ENCODE data around the gene CRISPLD2. TPM values are rescaled to one million over a fixed set of nuclear protein-coding genes. Genes with fewer than 3 reads are reported as not detected.

CRISPLD2 gene
- total and polyA plus RNA-seq, 9 of the 15 experiments (the other 6 are each of a cell fraction or from before 2014, with no cell fraction given), result 0.03 to 0.24 (median 0.04) TPM; not detected in 4

- TF ChIP-seq CREB5 (CRISPR knock-in tag; IDR thresholded peaks at IDR 0.05) (no peak), ZNF384 (IDR thresholded peaks at IDR 0.05; ENCODE audit: low read depth, low read length) (0 out of 2 replicates have a peak, but pooled peaks have one; percentile 26), E2F5 (CRISPR knock-in tag; IDR thresholded peaks at IDR 0.05) (no peak), GABPA (tag; conservative IDR thresholded peaks at IDR 0.05; ENCODE audit: low read depth) (peak; percentile 69), SREBF2 (CRISPR knock-in tag; IDR thresholded peaks at IDR 0.05) (no peak)
- TF ChIP-seq, protein P1, sequence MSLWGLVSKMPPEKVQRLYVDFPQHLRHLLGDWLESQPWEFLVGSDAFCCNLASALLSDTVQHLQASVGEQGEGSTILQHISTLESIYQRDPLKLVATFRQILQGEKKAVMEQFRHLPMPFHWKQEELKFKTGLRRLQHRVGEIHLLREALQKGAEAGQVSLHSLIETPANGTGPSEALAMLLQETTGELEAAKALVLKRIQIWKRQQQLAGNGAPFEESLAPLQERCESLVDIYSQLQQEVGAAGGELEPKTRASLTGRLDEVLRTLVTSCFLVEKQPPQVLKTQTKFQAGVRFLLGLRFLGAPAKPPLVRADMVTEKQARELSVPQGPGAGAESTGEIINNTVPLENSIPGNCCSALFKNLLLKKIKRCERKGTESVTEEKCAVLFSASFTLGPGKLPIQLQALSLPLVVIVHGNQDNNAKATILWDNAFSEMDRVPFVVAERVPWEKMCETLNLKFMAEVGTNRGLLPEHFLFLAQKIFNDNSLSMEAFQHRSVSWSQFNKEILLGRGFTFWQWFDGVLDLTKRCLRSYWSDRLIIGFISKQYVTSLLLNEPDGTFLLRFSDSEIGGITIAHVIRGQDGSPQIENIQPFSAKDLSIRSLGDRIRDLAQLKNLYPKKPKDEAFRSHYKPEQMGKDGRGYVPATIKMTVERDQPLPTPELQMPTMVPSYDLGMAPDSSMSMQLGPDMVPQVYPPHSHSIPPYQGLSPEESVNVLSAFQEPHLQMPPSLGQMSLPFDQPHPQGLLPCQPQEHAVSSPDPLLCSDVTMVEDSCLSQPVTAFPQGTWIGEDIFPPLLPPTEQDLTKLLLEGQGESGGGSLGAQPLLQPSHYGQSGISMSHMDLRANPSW (CRISPR knock-in tag; IDR thresholded peaks at IDR 0.05), result no peak
Measured at GRCh38 chr16:84823484-84823883, 3.7 kb downstream of the CRISPLD2 start (continued).
